GM18520 (cell line): ENCODE measurements around the gene ATL2.
"Not testable (repeated sequence)": the region's sequence is repeated elsewhere in the genome, so short reads cannot be mapped to it uniquely, and the experiment has no call there.

Experiments
- ATAC-seq: cut with Tn5 transposase; IDR thresholded peaks from one replicate; pipeline ENCODE4 v1.9.1; 2021; ENCODE audit not compliant: unreplicated experiment

Gene ATL2

GRCh38 chr2:38377050-38377828, at the start of gene ATL2:
ATL2 (minus strand) TSS chr2:38377273; CDS start chr2:38377260, 13 bp downstream.
- peak; percentile 74 for ATAC-seq

GRCh38 chr2:38423763-38424162, 46.7 kb upstream of the ATL2 start:
- no peak for ATAC-seq

GRCh38 chr2:38421274-38422056, 44.4 kb upstream of the ATL2 start:
- no peak for ATAC-seq

- ATAC-seq: no peak
Measured at GRCh38 chr2:38419499-38419898, 42.4 kb upstream of the ATL2 start.

GRCh38 chr2:38418735-38419134, 41.7 kb upstream of the ATL2 start:
- no peak for ATAC-seq

GRCh38 chr2:38417745-38418689, 40.9 kb upstream of the ATL2 start:
- ATAC-seq: no peak

GRCh38 chr2:38416296-38417036, 39.4 kb upstream of the ATL2 start:
- ATAC-seq: no peak

GRCh38 chr2:38415728-38416291, 38.7 kb upstream of the ATL2 start:
- ATAC-seq: no peak

GRCh38 chr2:38415023-38415422, 38.0 kb upstream of the ATL2 start:
- no peak for ATAC-seq

GRCh38 chr2:38412235-38412871, 35.3 kb upstream of the ATL2 start:
- not testable (repeated sequence) for ATAC-seq

- peak; percentile 73 for ATAC-seq
Measured at GRCh38 chr2:38409156-38410102, 32.4 kb upstream of the ATL2 start.

- ATAC-seq: no peak
Measured at GRCh38 chr2:38407111-38407682, 30.1 kb upstream of the ATL2 start.

GRCh38 chr2:38406597-38407110, 29.6 kb upstream of the ATL2 start:
- ATAC-seq: no peak

GRCh38 chr2:38405917-38406596, 29.0 kb upstream of the ATL2 start:
- no peak for ATAC-seq

GRCh38 chr2:38400513-38400912, 23.4 kb upstream of the ATL2 start:
- ATAC-seq: no peak

GRCh38 chr2:38398739-38399138, 21.7 kb upstream of the ATL2 start:
- no peak for ATAC-seq

- ATAC-seq: peak; percentile 83
Measured at GRCh38 chr2:38394903-38395341, 17.8 kb upstream of the ATL2 start.
